Measurements from ENCODE around the gene CTNNBL1.
"Not testable (repeated sequence)": the region's sequence is repeated elsewhere in the genome, so short reads cannot be mapped to it uniquely, and the experiment has no call there.

Gene CTNNBL1

DNA sequence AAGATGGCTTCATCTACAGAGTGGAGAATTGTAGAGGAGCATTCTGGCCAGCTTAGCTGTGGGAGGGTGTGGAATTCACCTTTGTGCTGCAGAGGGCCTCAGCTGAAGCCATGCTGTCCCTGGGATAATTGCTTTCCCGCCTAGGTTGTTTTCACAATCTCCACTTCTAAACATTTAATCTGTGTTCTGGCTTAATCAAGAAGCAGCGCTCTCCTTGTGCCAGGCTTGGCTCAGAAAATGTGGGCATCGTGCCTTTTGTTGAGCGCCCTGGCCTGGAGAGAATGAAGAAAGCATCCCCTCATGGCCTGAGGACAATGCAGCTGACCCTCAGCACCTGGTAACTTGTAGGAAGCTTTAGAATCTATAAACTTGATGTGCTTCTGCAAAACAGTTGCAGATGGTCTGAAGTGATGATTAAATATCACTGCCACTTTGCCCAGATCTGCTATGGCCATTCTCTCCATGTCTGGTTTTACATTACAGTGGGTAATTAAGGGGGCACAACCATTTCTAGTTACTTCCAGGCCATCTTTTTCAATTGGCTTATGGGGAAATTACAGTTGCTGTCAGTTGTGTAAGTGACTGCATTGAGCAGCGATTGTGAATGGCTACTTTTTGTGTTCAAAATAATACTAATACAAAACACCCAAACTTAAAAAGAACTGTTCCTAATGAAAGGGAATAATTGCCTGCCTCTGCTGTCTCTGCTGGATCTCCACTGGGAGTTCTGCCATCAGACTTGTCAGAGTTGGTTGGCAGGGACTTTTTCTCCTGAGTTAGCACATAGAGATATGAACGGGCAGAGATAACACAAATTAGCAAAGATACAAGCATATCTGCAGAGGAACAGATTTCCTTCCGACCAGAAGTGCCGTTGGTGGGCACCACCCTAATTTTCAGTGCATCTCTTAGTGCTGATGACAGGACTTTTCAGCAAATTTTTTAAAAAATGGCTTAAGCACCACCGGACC, 18.4 kb downstream of the CTNNBL1 start:
- DNase-seq: no peak

DNA sequence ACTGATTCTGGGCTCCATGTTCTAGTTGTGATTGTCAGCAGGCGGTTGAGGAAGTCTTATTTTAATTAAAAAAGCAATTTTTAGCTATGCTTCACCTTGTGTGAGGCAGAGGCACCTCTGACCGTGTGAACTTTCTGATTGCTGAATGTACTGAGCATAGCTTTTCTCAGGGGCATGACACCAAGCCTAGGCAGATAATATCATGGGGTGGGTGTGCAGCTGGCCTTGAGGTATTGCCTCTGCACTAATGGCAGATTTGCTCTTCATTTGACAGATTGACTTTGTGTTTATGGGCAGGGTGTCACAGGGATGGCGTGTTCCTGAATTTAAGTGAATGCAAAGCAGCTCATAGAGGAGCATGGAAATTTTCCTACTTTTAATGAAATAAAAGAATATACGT, 19.6 kb downstream of the CTNNBL1 start:
- no peak for DNase-seq

DNA sequence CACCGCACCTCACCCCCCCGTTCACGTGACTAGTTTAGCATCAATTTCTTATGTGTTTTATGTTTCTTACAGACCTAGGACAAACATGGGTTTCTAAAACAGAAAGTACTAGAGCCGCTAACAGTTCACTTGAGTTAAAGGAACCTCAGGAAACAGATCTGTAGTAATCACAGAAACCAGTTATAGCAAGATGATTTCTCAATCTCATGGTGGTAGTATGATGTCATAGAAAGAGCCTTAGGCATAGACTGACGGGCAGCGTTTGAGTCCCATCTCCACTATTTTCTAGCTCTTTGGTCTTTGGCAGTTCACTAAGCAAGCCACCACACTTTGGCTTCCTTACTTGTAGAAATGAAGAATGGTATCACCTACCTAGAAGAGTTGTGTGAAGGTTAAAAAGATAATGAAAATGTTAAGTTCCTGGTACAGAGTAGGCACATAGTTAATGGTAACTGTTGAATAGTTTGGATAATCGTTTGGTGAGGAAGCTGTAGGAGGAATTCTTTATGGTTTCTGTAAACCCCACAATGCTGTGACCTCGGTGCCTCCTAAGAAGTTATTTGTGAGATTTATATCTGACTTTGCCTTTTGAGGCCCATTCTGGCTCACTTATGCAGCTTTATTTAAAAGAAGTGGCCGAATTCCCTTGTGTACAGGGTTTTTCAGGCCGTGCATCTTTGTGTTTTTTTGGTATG, 21.3 kb downstream of the CTNNBL1 start:
- no peak for DNase-seq

DNA sequence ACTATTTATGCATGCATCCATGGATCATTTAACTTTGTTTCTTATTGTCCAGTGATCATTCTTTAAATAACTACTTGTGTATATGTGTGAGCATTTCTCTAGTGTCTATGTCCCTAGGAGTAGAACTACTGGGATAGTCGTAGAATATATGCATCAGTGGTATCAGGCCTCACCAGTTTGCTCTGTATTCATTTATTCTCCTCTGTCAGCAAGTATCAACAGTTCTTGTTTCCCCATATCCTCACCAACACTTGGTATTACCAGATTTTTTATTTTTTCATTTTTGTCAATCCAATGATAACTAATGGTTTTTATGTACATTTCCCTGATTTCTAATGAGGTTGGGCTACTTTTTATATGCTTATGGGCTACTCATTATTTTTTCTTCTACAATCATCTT, 27.9 kb downstream of the CTNNBL1 start:
- DNase-seq: no peak

DNA sequence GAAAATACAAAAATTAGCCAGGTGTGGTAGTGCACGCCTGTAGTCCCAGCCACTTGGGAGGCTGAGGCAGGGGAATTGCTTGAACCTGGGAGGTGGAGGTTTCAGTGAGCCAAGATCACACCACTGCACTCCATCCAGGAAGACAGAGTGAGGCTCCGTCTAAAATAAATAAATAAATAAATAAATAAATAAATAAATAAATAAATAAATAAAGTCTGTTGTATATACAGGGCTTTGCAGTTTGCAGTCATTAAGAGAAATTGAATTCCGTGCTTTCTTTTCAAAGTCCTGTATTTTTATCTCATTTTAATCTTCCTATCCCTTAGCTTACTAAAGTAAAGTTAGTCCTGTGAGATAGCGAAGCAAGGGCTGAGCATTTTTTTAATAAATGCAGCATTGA, 28.5 kb downstream of the CTNNBL1 start:
- DNase-seq: not testable (repeated sequence)

DNA sequence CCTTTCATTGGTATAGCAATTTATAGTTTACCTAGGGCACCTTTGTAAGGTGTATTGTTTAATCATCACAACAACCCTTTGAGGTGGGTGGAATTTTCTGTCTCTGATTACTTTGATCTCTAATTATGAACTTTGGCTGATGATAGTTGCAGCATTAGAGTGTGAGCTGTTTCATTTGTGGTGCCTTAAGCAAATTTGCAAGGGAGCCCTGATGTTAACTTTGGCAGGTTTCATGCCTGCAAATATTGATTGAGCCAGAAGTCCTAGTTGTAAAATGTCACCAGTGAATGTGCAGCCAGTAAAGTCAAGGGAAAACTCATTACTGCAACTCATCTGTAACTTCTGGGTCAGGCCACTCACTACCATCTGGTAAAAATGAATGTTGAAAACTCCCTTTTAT, 29.8 kb downstream of the CTNNBL1 start:
- DNase-seq: no peak

DNA sequence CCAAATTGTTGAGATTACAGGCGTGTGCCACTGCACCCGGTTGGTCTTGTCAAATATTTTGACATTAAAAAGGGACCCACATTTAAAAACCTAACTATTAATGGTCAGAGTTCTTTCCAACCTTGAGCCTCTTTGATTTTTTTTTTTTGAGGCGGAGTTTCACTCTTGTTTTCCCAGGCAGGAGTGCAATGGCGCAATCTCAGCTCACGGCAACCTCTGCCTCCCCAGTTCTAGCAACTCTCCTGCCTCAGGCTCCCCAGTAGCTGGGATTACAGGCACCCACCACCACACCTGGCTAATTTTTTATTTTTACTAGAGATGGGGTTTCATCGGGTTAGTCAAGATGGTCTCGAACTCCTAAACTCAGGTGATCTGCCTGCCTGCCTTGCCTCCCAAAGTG, 31.3 kb downstream of the CTNNBL1 start:
- DNase-seq: no peak

DNA sequence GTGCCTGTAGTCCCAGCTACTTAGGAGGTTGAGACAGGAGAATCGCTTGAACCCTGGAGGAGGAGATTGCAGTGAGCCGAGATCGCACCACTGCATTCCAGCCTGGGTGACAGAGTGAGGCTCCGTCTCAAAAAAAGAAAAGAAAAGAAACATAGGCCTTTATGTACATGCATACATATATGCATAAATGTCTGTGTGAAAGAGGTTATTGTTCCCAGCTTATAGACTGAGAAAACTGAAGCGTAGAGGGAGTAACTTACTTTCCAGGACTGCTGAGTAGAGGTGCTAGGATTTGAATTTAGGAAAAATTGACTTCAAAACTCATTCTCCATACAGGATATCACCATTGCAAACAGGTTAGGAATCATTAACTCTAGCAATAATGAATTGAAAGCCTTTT, 32.0 kb downstream of the CTNNBL1 start:
- DNase-seq: no peak

DNA sequence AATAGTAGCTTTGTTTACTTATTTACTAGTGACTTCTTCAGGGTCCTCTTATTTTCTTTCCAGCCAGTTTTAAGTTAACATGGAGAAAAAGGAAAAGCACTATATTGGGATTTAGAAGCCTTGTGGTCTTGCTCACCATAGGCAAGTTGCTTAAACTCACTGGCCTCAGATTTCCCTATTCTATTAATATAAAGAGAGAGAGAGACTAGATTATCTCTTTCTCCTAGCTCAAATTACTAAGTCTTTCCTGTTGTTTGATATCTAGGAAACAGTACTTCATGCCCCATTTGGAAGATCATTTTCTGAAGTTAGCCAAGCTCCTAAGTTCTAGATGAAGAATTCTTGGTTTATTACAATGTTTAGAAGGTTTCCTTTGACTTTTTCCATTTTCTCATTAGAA, 32.5 kb downstream of the CTNNBL1 start:
- DNase-seq: no peak

DNA sequence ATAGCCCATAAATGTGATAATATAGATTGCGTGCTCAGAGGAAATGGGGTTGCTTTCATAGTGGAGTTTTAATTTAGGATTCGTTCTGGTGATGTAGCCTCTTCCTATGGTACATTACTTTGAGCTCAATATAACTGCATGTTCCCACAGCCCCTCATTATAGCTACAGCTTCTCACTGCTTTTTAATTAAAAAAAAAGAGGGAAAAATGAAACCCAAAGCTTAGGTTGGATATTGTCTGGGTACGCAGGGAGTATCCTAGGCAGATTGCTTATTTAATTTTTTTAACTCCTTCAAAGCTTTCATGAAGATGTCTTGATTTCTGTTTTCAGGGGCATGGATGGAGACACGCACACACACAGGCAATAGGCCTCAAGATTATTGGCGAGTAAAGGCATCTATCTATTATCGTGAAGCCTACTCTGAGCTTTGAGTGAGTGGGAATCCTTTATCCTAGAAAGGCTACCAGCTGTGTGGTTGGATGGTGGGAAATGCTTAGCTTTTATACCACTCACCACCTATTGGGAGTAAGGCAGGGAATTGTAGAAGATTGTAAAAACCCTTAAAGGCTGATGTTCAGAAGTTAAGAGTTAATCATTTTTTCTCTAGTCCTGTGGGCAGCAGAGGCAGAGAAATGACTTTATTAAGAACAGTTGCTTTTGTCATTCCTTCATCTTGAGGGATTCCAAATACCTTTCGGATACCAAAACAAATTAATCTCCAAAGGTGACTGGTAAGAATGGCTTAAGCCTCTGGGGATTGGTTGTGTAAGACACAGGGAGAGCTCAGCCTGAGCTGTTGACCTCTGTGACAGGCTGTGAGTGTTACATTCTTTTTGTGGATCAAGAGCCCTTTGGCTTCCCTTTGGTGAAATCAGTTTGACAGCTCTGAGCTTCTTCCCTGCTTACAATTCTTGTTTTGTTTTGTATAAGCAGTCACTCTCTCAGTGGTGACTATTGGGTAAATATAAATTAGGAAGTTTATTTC, 33.4 kb downstream of the CTNNBL1 start:
- no peak for DNase-seq

DNA sequence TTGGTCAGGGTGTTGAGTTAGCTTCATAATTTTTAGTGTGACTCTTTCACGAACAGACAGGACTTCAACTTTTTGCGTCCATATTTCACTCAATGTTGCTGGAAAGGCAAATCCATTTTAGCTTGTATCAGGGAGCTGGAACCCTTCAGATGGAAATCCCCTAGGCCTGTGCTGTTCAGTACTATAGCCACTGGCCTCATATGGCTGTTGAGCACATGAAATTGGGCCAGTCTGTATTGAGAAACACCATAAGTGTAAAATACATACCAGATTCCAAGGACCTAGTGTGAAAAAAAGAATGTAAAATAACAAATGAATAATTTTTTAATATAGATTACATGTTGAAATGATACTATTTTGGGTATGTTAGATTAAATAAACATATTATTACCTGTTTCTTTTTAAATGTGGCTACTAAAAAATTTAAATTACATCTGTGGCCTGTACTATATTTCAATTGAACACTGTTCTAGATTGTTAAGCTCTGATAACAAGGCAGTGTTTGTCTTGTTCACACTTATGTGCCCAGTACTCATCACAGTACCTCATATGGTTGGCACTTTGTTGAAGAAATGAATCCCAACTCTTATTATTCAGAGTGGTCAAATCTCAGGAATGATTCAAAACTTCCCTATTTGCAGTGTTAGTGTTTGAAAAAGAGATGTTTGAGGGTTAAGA, 34.3 kb downstream of the CTNNBL1 start:
- peak; percentile 37 for DNase-seq

DNA sequence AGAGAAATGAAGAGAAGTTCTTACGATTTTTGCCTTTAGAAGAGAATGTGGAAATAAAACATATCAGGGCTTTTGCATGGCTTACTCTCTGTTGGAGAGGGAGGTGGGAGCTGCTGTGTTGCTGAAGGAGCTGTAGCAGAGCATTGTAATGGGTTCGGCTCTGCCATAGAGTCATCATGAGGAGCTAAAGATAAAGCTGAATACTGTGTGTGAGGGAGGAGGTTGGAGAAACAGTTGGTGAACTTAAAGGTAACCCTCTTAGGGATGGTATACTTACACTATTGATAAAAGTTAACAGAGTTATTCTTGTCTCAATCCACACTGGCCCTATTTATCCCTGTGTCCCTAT, 34.8 kb downstream of the CTNNBL1 start:
- DNase-seq: no peak

DNA sequence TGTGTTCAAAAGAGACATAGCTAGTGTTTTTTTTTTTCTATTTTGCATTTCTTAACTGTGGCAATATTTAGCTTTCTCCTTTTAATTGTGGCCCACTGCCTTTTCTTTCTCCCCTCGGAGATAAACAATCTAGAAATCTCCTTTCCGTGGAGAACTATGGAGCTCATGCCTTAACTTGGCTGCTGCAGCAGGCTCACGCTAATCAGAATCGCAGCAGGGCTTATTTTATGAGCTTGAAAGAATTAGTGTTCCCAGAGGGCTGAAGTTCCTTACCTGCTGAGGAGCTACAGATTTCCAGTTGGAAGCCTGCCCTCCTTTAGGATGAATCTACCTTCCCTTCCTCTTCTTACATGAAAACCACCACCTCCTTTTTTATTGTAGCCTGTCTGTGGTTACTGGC, 35.6 kb downstream of the CTNNBL1 start:
- no peak for DNase-seq

DNA sequence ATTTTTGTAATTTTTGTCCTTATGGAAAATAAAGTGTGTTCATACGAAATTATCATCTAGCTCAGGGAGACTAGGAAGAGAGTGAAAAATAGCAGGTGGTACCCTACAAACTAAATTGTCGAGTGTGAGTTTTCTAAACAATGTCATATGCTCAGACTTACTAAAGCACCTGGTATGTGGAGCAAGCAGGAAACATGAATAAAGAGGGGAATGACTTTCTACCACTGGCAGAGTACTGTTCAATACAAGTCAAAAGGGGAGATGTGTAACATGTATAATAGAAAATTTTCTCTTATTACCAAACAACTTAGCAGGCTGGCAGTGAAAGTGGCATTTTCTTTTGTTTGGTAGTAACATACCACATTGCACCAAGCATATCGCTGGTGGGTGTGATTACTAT, 36.1 kb downstream of the CTNNBL1 start:
- DNase-seq: no peak

DNA sequence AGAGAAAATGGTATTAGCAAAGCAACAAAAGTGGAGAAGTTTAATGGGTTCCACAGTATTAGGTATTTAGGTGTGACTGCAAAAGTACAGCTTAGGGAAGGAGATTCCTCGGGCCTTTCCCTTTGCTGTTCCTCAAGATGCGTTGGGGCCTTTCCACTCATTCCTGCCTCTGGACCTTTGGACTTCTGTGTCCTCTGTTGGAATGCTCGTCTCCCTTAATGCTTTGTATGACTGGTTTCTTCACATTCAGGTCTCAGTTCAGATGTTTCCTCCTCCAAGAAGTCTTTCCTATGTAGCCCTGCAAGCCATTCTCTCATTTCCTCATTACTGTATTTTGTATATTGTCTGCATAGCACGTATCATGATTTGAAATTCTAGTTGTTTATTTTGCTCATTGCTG, 39.6 kb downstream of the CTNNBL1 start:
- DNase-seq: no peak

DNA sequence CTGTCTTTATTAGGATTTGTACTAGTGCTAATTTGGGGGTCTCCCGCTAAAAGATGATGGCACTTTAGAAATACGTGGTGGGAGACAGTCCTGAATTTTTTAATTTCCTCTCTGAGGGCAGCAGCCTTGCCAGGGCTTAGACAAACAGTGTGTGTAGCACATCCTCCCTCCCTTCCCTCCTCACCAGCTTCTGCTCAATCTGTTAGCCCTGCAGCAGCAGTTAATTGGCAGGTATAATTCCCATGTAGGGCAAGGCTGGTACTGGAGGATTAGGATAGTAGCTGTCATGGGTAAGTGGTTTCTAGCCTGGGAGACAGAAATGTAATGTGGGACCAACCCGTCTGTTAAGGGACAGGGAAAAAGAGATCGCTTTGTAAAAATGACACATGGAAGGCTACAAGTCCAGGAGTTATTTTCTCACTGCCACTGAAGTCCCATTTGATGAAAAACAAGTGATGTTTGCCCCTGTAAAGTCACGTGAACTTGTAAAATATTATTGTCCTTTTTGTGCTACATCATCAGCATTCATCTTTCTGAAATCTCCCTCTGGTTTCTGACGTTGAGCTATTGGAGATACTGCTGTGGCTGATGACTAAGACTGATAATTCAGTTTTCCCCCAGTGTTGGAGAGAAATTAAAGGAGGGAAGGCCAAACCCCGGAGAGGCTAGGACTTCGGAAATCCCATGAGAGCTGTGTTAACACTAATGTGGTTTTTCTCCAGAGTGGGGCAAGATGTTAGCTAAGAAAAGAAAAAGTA, 40.6 kb downstream of the CTNNBL1 start:
- peak; percentile 67 for DNase-seq

DNA sequence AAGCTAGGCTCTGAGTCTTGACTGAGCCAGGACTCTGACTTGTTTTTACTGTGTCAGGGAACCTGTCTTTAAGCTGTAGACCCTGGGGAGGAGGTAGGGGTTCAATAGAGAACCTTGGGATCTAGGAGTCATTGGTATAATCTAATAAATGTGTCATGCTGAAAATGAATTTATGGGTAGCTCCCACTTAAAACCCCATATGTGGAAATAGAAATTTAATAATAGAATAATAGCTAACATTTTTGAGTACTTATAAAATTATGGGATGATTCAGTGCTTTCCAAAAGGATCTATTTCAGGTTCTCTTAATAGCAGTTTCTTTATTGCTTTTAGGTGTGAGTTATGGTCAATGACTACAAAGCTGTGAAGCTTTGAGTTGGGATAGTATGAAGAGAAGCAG, 41.7 kb downstream of the CTNNBL1 start:
- DNase-seq: no peak

DNA sequence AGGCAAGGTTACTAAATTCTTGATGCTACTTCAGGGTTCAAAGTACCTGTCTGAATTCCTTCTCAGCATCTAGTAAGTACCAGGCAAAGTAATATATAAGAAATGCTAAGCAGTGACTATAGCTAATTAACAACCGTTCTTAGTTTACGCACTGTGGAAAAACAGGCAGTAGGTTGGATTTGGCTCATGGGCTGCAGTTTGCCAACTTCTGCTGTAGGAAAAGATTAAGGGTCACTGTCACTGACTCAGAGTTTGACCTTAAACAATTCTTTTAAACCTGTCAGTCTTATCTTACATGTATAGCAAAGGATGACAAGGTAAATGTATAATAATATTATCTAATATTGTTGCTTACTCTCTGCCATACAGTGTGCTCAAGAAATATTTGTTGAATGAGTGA, 42.3 kb downstream of the CTNNBL1 start:
- DNase-seq: no peak

DNA sequence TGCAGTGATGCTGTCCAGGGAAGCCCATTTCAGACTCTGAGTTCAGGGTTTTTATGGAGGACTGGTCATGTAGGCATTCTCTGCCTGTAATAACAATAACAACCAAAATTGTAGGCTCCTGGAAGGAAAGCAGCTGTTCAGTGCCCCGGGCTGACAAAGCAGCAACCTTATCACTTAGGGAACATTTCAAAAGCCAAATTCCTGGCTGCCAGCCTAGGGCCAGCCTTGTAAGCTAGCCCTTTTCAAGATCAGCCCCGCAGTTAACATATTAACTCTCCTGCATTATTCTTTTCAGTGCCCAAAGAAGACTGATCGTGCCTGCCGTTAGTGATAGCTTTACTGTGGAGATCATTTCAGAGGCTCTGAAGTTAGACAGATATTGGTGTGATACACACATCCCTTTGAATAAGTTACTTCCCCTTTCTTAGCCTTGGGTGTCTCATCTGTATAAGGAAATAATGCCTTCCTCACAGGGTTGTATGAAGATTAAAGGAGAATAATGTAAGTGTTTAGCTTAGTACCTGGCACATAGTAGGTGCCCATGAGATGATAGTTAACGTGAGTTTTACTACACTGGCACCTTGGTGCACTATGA, 44.1 kb downstream of the CTNNBL1 start:
- DNase-seq: no peak

DNA sequence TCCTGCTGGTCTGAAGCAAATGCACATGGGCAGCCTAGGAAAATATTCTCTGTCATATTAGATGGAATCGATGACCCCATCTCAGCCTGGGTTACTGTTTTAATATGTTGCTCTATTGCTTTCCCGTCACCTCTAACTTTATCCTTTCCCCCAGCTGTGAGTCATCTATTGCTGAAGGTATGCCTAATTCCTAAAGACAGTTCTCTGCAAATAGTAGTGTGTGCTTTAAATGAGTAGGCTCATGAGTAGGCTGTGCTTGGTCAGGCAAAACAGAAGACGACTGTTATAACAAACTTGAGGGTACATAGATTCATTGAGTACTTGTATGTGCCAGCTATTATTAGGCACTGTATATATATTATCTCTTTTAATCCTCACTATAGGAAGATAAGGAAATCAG, 47.2 kb downstream of the CTNNBL1 start:
- DNase-seq: peak; percentile 26

DNA sequence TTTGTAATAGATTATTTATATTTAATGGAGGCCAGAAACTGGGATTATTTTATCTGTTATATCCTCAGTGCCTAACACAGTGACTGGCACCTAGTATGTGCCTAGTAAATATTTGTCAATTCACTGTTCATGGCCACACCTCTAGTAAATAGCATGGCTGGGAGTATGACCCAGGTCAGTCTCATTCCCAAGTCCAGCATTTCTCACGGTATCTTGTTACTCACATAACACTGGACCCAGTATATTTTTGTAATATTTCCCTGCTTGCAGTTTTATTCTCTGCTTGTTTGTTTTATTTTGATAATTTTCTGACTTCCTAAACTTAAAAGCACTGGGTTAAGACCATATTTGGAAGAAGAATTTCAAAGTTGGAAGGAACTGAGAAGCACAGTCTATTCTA, 47.7 kb downstream of the CTNNBL1 start:
- DNase-seq: no peak
